ENCODE measurements around the gene PEX3.

PEX3 gene

GRCh38 chr6:143522039-143522600, 71.5 kb downstream of the PEX3 start:
- DNase-seq (ENCODE audit: low spot score) = no peak
- no CpG with 5 or more reads among the region's 8 CpGs for WGBS, 2 donors (ENCODE audit: extremely low coverage in 2 of 2, insufficient read length in 2 of 2, insufficient replicate concordance in 1 of 2)

GRCh38 chr6:143525356-143525755, 74.8 kb downstream of the PEX3 start:
- Histone ChIP-seq H3K9me3 (replicated peaks in 1 of 2; ENCODE audit: control insufficient read depth in 2 of 2, insufficient read depth in 1 of 2, low read depth in 1 of 2, low read length in 2 of 2) (no peaks in the 10 kb centered on the region), H3K9ac (ENCODE audit: low read depth, low read length, poor library complexity) (no peak overlapping the region), H3K4me2 (ENCODE audit: insufficient read depth, low read length, poor library complexity, severe bottlenecking) (no peak overlapping the region), H2AK5ac (ENCODE audit: low read depth, low read length) (no peak overlapping the region), H3K23ac (ENCODE audit: low read depth, low read length, poor library complexity) (no peak overlapping the region), H4K8ac (ENCODE audit: low read depth, low read length) (no peak overlapping the region), H2BK120ac (ENCODE audit: low read depth, low read length) (no peak overlapping the region), H3K4me3 (ENCODE audit: low read length in 2 of 2) (no peak overlapping the region), H2BK15ac (ENCODE audit: low read length) (no peak overlapping the region), H3K4me1 (ENCODE audit: control insufficient read depth in 2 of 2, insufficient read depth in 1 of 2, low read depth in 1 of 2, low read length in 2 of 2) (peaks cover 0 to 2% of the 10 kb centered on the region in 2 donors), H3K27me3 (ENCODE audit: control insufficient read depth in 3 of 3, insufficient read depth in 3 of 3, low read depth in 1 of 3, low read length in 3 of 3) (no peaks in the 10 kb centered on the region), H3K36me3 (replicated peaks in 1 of 2; ENCODE audit: control insufficient read depth in 2 of 2, insufficient read depth in 2 of 2, low read length in 2 of 2) (no peaks in the 10 kb centered on the region), H3K18ac (ENCODE audit: low read length) (no peak overlapping the region), H2BK12ac (ENCODE audit: low read length) (no peak overlapping the region), H3K4ac (ENCODE audit: low read length) (no peak overlapping the region), H3K79me1 (ENCODE audit: low read depth, low read length) (no peaks in the 10 kb centered on the region), H2BK5ac (ENCODE audit: low read length) (no peak overlapping the region), H3K14ac (ENCODE audit: low read length) (no peak overlapping the region), H2AFZ (ENCODE audit: low read length) (no peak overlapping the region), H3K27ac (replicated peaks; ENCODE audit: low read length) (no peak overlapping the region), H4K91ac (ENCODE audit: low read depth, low read length, poor library complexity) (no peak overlapping the region)
- DNase-seq (ENCODE audit: low spot score) = no peak
- no CpG with 5 or more reads among the region's 1 CpG for WGBS, 2 donors (ENCODE audit: extremely low coverage in 2 of 2, insufficient read length in 2 of 2, insufficient replicate concordance in 1 of 2)

More at GRCh38 chr6:143522039-143522600, 71.5 kb downstream of the PEX3 start:
- H3K23ac ChIP-seq (ENCODE audit: low read depth, low read length, poor library complexity) = no peak overlapping the region
- no peak overlapping the region for H3K27ac ChIP-seq (replicated peaks; ENCODE audit: low read length)
- H3K4me1 ChIP-seq (ENCODE audit: control insufficient read depth in 2 of 2, insufficient read depth in 1 of 2, low read depth in 1 of 2, low read length in 2 of 2) = no peaks in the 10 kb centered on the region
- no peak overlapping the region for H2AK5ac ChIP-seq (ENCODE audit: low read depth, low read length)
- no peak overlapping the region for H4K8ac ChIP-seq (ENCODE audit: low read depth, low read length)
- H3K4ac ChIP-seq (ENCODE audit: low read length) = no peak overlapping the region
- H2BK120ac ChIP-seq (ENCODE audit: low read depth, low read length) = no peak overlapping the region
- no peak overlapping the region for H2AFZ ChIP-seq (ENCODE audit: low read length)
- H3K36me3 ChIP-seq (replicated peaks in 1 of 2; ENCODE audit: control insufficient read depth in 2 of 2, insufficient read depth in 2 of 2, low read length in 2 of 2) = no peaks in the 10 kb centered on the region
- no peak overlapping the region for H2BK12ac ChIP-seq (ENCODE audit: low read length)
- no peak overlapping the region for H4K91ac ChIP-seq (ENCODE audit: low read depth, low read length, poor library complexity)
- no peak overlapping the region for H2BK5ac ChIP-seq (ENCODE audit: low read length)
- no peak overlapping the region for H3K18ac ChIP-seq (ENCODE audit: low read length)
- no peak overlapping the region for H3K4me2 ChIP-seq (ENCODE audit: insufficient read depth, low read length, poor library complexity, severe bottlenecking)
- H3K9ac ChIP-seq (ENCODE audit: low read depth, low read length, poor library complexity) = no peak overlapping the region
- H3K14ac ChIP-seq (ENCODE audit: low read length) = no peak overlapping the region
- H3K79me1 ChIP-seq (ENCODE audit: low read depth, low read length) = no peaks in the 10 kb centered on the region
- no peak overlapping the region for H2BK15ac ChIP-seq (ENCODE audit: low read length)
- H3K9me3 ChIP-seq (replicated peaks in 1 of 2; ENCODE audit: control insufficient read depth in 2 of 2, insufficient read depth in 1 of 2, low read depth in 1 of 2, low read length in 2 of 2) = no peaks in the 10 kb centered on the region
- H3K27me3 ChIP-seq (ENCODE audit: control insufficient read depth in 3 of 3, insufficient read depth in 3 of 3, low read depth in 1 of 3, low read length in 3 of 3) = no peaks in the 10 kb centered on the region
- no peak overlapping the region for H3K4me3 ChIP-seq (ENCODE audit: low read length in 2 of 2)

DNA sequence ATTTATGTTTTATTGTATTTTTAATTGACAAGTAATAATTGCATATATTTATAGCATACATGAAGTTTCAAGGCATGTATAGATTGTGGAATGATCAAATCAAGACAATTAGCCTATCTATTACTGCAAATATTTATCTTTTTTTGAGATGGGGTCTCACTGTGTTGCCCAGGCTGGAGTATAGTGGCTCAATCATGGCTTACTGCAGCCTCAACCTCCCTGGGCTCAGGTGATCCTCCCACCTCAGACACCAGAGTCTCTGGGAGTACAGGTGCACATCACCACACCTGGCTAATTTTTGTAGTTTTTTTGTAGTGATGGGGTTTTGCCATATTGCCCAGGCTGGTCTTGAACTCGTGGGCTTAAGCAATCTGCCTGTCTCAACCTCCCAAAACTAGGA, 77.1 kb downstream of the PEX3 start:
- no peak overlapping the region for H3K4ac ChIP-seq (ENCODE audit: low read length)
- no peak overlapping the region for H3K4me2 ChIP-seq (ENCODE audit: insufficient read depth, low read length, poor library complexity, severe bottlenecking)
- no peak overlapping the region for H2BK12ac ChIP-seq (ENCODE audit: low read length)
- H4K91ac ChIP-seq (ENCODE audit: low read depth, low read length, poor library complexity) = no peak overlapping the region
- no peak overlapping the region for H2BK15ac ChIP-seq (ENCODE audit: low read length)
- no peak for DNase-seq (ENCODE audit: low spot score)
- H3K9ac ChIP-seq (ENCODE audit: low read depth, low read length, poor library complexity) = no peak overlapping the region
- no peaks in the 10 kb centered on the region for H3K9me3 ChIP-seq (replicated peaks in 1 of 2; ENCODE audit: control insufficient read depth in 2 of 2, insufficient read depth in 1 of 2, low read depth in 1 of 2, low read length in 2 of 2)
- no peak overlapping the region for H4K8ac ChIP-seq (ENCODE audit: low read depth, low read length)
- no peaks in the 10 kb centered on the region for H3K36me3 ChIP-seq (replicated peaks in 1 of 2; ENCODE audit: control insufficient read depth in 2 of 2, insufficient read depth in 2 of 2, low read length in 2 of 2)
- H3K79me1 ChIP-seq (ENCODE audit: low read depth, low read length) = no peaks in the 10 kb centered on the region
- H2BK5ac ChIP-seq (ENCODE audit: low read length) = no peak overlapping the region
- no CpG with 5 or more reads among the region's 1 CpG for WGBS, 2 donors (ENCODE audit: extremely low coverage in 2 of 2, insufficient read length in 2 of 2, insufficient replicate concordance in 1 of 2)
- no peaks in the 10 kb centered on the region for H3K27me3 ChIP-seq (ENCODE audit: control insufficient read depth in 3 of 3, insufficient read depth in 3 of 3, low read depth in 1 of 3, low read length in 3 of 3)
- H3K27ac ChIP-seq (replicated peaks; ENCODE audit: low read length) = no peak overlapping the region
- H3K4me3 ChIP-seq (ENCODE audit: low read length in 2 of 2) = no peak overlapping the region
- no peak overlapping the region for H3K18ac ChIP-seq (ENCODE audit: low read length)
- H3K14ac ChIP-seq (ENCODE audit: low read length) = no peak overlapping the region
- no peak overlapping the region for H2AFZ ChIP-seq (ENCODE audit: low read length)
- H2BK120ac ChIP-seq (ENCODE audit: low read depth, low read length) = no peak overlapping the region
- no peak overlapping the region for H3K23ac ChIP-seq (ENCODE audit: low read depth, low read length, poor library complexity)
- no peak overlapping the region for H2AK5ac ChIP-seq (ENCODE audit: low read depth, low read length)
- H3K4me1 ChIP-seq (ENCODE audit: control insufficient read depth in 2 of 2, insufficient read depth in 1 of 2, low read depth in 1 of 2, low read length in 2 of 2) = peaks cover 2 to 6% of the 10 kb centered on the region in 2 donors

- Histone ChIP-seq H4K8ac (ENCODE audit: low read depth, low read length) (no peak overlapping the region), H3K27me3 (ENCODE audit: control insufficient read depth in 3 of 3, insufficient read depth in 3 of 3, low read depth in 1 of 3, low read length in 3 of 3) (no peaks in the 10 kb centered on the region)
- no CpG with 5 or more reads among the region's 7 CpGs for WGBS, 2 donors (ENCODE audit: extremely low coverage in 2 of 2, insufficient read length in 2 of 2, insufficient replicate concordance in 1 of 2)
These were observed 77.7 kb downstream of the PEX3 start for GRCh38 chr6:143528164-143528811.

More at GRCh38 chr6:143528164-143528811, 77.7 kb downstream of the PEX3 start:
- DNase-seq (ENCODE audit: low spot score) = no peak
- H2BK120ac ChIP-seq (ENCODE audit: low read depth, low read length) = no peak overlapping the region
- no peak overlapping the region for H3K4me2 ChIP-seq (ENCODE audit: insufficient read depth, low read length, poor library complexity, severe bottlenecking)
- H2BK15ac ChIP-seq (ENCODE audit: low read length) = no peak overlapping the region
- H2BK5ac ChIP-seq (ENCODE audit: low read length) = no peak overlapping the region
- H2AK5ac ChIP-seq (ENCODE audit: low read depth, low read length) = no peak overlapping the region
- no peaks in the 10 kb centered on the region for H3K79me1 ChIP-seq (ENCODE audit: low read depth, low read length)
- H4K91ac ChIP-seq (ENCODE audit: low read depth, low read length, poor library complexity) = no peak overlapping the region
- H2AFZ ChIP-seq (ENCODE audit: low read length) = peak overlapping the region; percentile 45
- H3K27ac ChIP-seq (replicated peaks; ENCODE audit: low read length) = no peak overlapping the region
- H3K14ac ChIP-seq (ENCODE audit: low read length) = no peak overlapping the region
- H3K4ac ChIP-seq (ENCODE audit: low read length) = no peak overlapping the region
- H3K36me3 ChIP-seq (replicated peaks in 1 of 2; ENCODE audit: control insufficient read depth in 2 of 2, insufficient read depth in 2 of 2, low read length in 2 of 2) = no peaks in the 10 kb centered on the region
- H3K9ac ChIP-seq (ENCODE audit: low read depth, low read length, poor library complexity) = no peak overlapping the region
- H2BK12ac ChIP-seq (ENCODE audit: low read length) = no peak overlapping the region
- H3K4me1 ChIP-seq (ENCODE audit: control insufficient read depth in 2 of 2, insufficient read depth in 1 of 2, low read depth in 1 of 2, low read length in 2 of 2) = peaks cover 2 to 6% of the 10 kb centered on the region in 2 donors
- no peak overlapping the region for H3K23ac ChIP-seq (ENCODE audit: low read depth, low read length, poor library complexity)
- peaks cover 0 to 2% of the 10 kb centered on the region in 2 donors for H3K9me3 ChIP-seq (replicated peaks in 1 of 2; ENCODE audit: control insufficient read depth in 2 of 2, insufficient read depth in 1 of 2, low read depth in 1 of 2, low read length in 2 of 2)
- no peak overlapping the region for H3K4me3 ChIP-seq (ENCODE audit: low read length in 2 of 2)
- H3K18ac ChIP-seq (ENCODE audit: low read length) = no peak overlapping the region

All from neuronal stem cell (in vitro differentiated cells).